GM19193 (cell line): ENCODE data around the gene ORAI3.

ENCODE experiments used
- POLR2A ChIP-seq: IDR thresholded peaks from 4 replicates; pipeline ENCODE4 v1.6.1; 2011; ENCODE audit not compliant: insufficient read depth, insufficient read length; ENCODE audit errors: extremely low read depth

Gene ORAI3

DNA sequence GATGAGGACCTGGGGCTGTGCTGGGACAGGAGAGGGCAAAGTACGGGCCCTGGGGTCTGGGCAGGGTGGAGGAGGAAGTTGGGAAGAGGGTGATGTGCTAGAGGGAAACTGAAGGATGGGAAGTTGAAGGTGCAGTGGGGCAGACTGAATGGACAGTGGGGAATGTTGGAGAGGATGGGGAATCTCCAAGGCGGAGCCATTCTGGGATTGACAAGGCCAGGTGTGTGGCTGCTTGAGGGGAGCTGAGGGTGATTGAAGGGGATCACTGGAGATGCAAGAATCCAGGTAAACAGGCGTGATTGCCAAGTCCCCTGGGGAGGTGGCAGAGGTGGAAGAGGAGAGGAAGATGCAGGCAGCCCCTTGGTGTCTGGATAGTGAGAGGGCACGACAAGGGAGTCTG lies 27.6 kb downstream of the ORAI3 start:
- no peak for TF ChIP-seq POLR2A

DNA sequence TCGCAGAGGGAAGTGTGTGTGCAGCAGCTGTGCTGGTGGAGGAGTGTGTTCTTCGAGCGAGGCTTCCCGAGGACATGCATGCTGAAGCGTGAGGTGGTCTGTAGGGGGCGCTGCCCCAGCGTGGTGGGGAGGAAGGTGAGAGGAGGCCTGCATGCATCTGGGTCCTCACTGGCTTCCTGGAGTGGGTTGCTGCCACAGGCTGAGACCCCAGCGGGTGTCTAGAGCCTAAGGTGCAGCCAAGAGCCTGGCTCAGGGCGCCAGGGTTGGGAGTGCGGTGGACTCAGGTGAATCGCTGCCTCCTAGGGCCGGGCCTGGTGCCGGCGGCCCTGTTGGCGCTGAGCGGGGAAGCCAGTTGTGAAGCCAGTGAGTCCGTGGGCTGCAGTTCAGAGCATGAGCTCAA lies 28.6 kb downstream of the ORAI3 start:
- no peak for TF ChIP-seq POLR2A

DNA sequence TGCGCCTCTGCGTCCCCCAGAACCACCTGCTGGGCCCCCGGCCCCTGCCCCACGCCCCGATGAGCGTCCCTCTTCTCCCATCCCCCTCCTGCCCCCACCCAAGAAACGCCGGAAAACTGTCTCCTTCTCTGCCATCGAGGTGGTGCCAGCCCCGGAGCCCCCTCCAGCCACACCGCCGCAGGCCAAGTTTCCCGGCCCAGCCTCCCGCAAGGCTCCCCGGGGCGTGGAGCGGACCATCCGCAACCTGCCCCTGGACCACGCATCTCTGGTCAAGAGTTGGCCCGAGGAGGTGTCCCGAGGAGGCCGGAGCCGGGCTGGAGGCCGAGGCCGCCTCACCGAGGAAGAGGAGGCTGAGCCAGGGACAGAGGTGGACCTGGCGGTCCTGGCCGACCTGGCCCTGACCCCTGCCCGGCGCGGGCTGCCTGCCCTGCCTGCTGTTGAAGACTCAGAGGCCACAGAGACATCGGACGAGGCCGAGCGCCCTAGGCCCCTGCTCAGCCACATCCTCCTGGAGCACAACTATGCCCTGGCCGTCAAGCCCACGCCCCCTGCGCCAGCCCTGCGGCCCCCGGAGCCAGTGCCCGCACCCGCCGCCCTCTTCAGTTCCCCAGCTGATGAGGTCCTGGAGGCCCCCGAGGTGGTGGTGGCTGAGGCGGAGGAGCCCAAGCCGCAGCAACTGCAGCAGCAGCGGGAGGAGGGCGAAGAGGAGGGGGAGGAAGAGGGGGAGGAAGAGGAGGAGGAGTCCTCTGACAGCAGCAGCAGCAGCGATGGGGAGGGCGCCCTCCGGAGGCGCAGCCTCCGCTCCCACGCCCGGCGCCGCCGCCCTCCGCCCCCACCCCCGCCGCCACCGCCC lies 30.5 kb downstream of the ORAI3 start:
- no peak for TF ChIP-seq POLR2A

DNA sequence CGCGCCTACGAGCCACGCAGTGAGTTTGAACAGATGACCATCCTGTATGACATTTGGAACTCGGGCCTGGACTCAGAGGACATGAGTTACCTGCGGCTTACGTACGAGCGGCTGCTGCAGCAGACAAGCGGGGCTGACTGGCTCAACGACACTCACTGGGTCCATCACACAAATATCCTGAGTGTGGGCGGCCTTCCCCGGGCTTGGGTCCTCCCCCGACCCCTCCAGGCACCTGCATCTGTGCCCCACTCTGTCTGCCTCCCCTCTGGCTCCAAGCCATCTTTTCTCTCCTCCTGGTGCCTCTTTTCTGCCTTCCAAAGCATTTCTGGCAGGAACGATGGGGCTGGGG lies 31.1 kb downstream of the ORAI3 start:
- TF ChIP-seq POLR2A = no peak

DNA sequence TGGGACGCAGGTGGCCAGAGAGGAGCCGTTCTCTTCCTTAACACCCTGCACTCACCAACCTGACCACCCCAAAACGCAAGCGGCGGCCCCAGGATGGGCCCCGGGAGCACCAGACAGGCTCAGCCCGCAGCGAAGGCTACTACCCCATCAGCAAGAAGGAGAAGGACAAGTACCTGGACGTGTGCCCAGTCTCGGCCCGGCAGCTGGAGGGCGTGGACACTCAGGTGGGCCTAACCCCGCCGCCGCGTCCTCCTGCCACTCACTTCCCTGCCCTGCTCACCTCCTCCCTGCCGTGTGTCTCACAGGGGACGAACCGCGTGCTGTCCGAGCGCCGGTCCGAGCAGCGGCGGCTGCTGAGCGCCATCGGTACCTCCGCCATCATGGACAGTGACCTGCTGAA lies 31.6 kb downstream of the ORAI3 start:
- no peak for TF ChIP-seq POLR2A

DNA sequence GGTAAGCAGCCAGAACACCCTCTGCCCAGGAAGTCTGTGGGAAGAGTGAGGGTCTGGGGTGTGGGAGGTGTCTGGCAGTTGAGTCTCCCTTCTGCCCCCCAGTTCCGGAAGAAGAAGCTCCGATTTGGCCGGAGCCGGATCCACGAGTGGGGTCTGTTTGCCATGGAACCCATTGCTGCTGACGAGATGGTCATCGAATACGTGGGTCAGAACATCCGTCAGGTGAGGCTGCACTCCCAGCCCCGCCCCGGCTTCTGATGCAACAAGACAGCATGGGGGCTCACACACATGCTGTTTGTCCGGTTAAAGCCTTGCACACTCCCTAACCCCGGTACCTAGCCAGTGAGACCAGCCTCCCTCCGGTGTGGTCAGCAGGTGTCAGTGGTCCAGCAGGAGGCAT lies 32.1 kb downstream of the ORAI3 start:
- TF ChIP-seq POLR2A = no peak

DNA sequence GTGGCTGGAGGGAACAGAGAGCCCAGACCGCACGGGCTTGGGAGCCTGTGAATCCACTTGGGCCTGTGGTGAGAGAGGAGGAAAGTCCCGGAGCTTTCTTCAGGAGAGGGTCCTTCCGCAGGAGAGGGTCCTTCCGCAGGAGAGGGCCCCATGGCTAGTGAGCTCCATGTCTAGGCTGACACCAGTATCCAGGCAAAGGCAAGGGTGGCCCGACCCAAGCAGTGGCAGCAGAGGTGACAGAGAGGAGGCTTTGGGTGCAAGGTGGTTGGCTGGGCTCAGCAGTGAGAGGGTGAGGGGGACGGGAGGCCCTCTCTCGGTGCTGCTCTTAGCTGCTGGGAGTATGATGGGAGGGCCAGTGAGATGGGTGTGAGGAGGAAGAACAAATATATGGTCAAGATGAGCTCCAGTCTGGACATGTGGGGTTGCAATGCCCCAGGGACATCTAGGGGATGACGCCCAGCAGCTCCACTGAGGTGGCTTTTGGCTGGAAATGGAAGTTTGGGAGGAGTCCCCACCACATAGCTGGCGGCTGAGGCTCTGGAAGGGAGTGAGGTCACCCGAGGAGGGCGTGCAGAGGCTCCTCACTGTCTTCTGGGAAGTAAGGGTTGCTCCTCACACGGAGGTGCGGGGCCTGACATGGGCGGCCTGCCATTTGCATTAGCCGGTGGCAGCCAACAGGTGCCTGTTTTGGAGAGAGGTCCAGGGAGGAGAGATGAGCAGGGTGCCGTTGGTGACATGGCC lies 33.9 kb downstream of the ORAI3 start:
- TF ChIP-seq POLR2A = no peak

DNA sequence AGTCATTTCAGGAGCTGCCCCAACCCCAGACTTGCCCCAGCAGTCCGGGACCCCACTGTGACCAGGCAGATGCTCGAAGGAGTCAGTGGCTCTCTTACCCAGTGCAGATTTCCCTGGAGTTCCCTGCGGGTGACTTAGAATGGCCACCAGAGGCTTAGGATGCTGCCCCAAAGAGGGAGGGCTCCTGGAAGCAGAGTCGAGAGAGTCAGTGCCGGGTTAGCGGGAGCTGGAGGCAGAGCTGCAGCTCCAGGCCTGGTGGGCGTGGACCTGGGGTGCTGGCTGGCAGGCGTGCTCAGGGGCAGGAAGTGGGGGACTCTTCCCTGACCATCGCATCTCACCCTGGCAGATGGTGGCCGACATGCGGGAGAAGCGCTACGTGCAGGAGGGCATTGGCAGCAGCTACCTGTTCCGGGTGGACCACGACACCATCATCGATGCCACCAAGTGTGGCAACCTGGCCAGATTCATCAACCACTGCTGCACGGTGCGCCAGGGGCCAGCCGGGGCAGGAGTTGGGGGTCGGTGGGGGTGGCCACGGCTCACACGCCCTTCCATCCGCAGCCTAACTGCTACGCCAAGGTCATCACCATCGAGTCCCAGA lies 34.5 kb downstream of the ORAI3 start:
- no peak for TF ChIP-seq POLR2A

DNA sequence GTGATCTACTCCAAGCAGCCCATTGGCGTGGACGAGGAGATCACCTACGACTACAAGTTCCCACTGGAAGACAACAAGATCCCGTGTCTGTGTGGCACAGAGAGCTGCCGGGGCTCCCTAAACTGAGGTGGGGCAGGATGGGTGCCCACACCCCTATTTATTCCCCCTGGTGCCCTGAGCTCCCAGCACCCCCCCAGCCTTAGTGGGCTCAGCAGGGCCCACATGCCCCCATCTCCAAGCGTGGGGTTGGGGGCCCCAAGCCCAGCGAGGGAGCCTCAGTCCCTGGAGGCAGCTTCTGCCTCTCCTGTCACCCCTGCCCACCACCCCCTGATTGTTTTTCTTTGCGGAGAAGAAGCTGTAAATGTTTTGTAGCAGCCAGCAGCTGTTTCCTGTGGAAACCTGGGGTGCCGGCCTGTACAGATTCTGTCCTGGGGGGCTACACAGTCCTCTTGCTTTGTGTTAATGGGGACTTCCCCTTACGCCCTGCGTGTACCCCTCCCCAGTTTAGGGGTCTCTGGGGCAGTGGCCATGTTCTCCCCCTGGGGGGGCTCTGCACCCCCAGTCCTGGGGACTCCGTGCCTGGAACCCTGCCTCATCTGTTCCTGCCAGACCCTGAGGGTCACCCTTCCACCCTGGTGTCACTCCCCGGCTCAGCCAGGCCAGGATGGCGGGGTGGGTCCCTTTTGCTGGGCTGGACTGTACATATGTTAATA lies 35.2 kb downstream of the ORAI3 start:
- no peak for TF ChIP-seq POLR2A

DNA sequence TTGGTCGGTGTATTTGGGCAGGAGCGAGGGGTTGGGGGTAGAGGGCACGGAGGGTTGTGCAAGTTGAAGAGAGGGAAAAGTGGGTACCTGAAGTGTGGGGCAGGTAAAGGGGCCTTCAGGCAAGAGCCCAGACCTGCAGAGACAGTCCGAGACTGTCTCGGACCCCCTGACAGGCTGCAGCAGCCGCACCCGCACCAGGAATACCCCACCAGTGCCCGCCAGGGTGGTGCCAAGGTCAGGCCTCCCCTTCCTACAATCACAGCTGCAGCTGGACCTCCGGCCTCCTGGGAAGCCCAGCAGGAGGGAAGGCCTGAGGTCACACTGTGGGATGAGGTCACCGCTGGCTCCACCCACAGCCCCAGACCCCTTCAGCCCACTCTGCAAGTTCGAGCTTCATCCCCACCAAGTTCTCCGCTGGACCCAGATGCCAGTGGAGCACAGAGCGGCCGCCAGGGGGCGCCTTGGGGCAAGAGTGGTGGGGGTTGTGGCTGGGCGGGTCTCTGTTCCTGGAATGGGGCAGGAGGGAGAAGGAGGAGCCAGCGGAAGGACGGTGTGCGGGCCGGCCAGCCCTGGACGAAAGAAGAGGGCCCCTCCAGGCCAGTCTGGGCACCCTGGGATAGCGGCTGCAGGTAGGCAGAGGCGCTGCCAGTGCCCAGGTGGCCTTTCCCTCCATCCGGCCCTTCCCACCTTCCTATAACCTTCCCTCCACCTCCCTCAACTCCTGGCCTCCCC lies 36.0 kb downstream of the ORAI3 start, which contains the start of gene HSD3B7:
Gene HSD3B7 (plus strand): TSS at position 539 of the 732 bp plus-strand sequence. CDS start 452 bp downstream, outside the sequence.
- peak; percentile 32 for TF ChIP-seq POLR2A

DNA sequence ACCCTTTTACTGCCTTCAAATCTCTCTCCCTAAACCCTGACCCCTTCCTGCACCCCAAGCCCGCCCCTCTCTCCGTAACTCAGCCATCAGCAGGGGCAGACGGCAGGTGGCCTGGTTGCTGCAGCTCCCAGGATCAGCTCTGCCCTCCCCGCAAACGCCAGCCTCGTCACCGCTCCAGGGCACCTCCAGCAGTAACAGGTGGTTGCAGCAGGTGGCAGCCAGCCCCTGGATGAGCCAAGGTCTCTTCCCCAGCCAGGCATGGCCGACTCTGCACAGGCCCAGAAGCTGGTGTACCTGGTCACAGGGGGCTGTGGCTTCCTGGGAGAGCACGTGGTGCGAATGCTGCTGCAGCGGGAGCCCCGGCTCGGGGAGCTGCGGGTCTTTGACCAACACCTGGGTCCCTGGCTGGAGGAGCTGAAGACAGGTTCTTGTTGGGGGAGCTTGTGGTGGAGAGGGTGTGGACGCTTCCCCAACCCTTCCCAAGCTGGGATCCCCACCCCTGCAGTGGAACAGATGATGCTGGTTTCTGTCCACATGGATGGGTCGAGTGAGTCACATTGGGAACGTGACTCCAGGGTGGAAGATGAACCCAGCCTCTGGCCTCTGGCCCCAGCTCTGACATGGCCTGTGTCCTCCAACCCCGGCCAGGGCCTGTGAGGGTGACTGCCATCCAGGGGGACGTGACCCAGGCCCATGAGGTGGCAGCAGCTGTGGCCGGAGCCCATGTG lies 36.7 kb downstream of the ORAI3 start:
- TF ChIP-seq POLR2A = no peak

DNA sequence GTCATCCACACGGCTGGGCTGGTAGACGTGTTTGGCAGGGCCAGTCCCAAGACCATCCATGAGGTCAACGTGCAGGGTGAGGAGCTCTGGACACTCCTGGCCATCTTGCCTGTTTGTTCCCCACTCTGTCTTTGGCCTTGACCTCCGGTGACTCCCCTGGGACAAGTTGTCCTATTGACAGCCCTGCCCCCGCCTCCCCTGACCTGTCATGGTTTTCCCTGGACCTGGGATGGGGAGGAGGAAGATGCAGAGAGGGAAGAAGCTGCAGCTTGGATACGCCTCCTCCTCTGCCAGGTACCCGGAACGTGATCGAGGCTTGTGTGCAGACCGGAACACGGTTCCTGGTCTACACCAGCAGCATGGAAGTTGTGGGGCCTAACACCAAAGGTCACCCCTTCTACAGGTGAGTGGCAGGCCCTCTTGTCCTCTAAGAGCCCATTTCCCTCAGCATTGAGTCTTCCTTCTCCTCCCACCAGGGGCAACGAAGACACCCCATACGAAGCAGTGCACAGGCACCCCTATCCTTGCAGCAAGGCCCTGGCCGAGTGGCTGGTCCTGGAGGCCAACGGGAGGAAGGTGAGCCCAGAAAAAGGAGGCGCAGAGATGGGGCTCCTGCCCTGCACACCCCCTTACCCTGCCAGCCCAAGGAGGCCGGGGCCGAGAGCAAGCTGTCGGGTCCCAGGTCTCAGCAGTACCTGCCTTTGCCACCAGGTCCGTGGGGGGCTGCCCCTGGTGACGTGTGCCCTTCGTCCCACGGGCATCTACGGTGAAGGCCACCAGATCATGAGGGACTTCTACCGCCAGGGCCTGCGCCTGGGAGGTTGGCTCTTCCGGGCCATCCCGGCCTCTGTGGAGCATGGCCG lies 37.5 kb downstream of the ORAI3 start:
- no peak for TF ChIP-seq POLR2A
